Fibroblast of villous mesenchyme (primary cell): ENCODE measurements around the gene CDH24. TPM values are rescaled to one million over a fixed set of nuclear protein-coding genes. Genes with fewer than 3 reads are reported as not detected.

Experiments
- DNase-seq: peaks from one replicate; pipeline ENCODE4 v3.0.0-alpha.2; 2010; ENCODE audit warnings: low read depth
- H3K4me3 ChIP-seq: 2 replicates; pipeline ENCODE4 v1.5.1; 2011; ENCODE audit warnings: low read depth, mild to moderate bottlenecking, low read length
- CTCF ChIP-seq: IDR thresholded peaks from 2 replicates; pipeline ENCODE4 v1.5.1; 2012; ENCODE audit warnings: low read depth, mild to moderate bottlenecking, low read length; ENCODE audit not compliant: insufficient read depth
- total RNA-seq: library from RNA; depleted of rRNA; stranded (reverse); fragments of >200 nt; gene quantifications from 2 replicates; pipeline ENCODE4 v1.2.3, GENCODE V29; 2012

CDH24 gene
- total RNA-seq, 1 donor = 10.8 TPM

- DNase-seq = no peak
- H3K4me3 ChIP-seq = no peak overlapping the region
- TF ChIP-seq CTCF = no peak
Observed at GRCh38 chr14:23103581-23103980, 46.3 kb upstream of the CDH24 start.

GRCh38 chr14:23102801-23103200 lies 45.5 kb upstream of the CDH24 start:
- TF ChIP-seq CTCF = no peak
- DNase-seq = no peak
- H3K4me3 ChIP-seq = no peak overlapping the region

- no peak for DNase-seq
- H3K4me3 ChIP-seq = no peak overlapping the region
- no peak for TF ChIP-seq CTCF
Observed at GRCh38 chr14:23101986-23102625, 44.8 kb upstream of the CDH24 start.

- DNase-seq = no peak
- H3K4me3 ChIP-seq = no peak overlapping the region
- TF ChIP-seq CTCF = no peak
Observed at GRCh38 chr14:23101213-23101970, 44.1 kb upstream of the CDH24 start.

- no peak for TF ChIP-seq CTCF
- no peak overlapping the region for H3K4me3 ChIP-seq
- no peak for DNase-seq
Observed at GRCh38 chr14:23099212-23099861, 42.0 kb upstream of the CDH24 start.

- no peak overlapping the region for H3K4me3 ChIP-seq
- no peak for DNase-seq
- TF ChIP-seq CTCF = no peak
Observed at GRCh38 chr14:23097786-23098185, 40.5 kb upstream of the CDH24 start.
